HG02943 (cell line): ENCODE results near the gene RAP1GAP.

Source experiments
- ATAC-seq: cut with Tn5 transposase; IDR thresholded peaks from one replicate; pipeline ENCODE4 v1.9.1; 2021; ENCODE audit warnings: mild to moderate bottlenecking, low read depth, moderate library complexity; ENCODE audit not compliant: unreplicated experiment

The RAP1GAP gene

GRCh38 chr1:21559788-21560567 is 109.2 kb downstream of the RAP1GAP start:
- no peak for ATAC-seq

DNA sequence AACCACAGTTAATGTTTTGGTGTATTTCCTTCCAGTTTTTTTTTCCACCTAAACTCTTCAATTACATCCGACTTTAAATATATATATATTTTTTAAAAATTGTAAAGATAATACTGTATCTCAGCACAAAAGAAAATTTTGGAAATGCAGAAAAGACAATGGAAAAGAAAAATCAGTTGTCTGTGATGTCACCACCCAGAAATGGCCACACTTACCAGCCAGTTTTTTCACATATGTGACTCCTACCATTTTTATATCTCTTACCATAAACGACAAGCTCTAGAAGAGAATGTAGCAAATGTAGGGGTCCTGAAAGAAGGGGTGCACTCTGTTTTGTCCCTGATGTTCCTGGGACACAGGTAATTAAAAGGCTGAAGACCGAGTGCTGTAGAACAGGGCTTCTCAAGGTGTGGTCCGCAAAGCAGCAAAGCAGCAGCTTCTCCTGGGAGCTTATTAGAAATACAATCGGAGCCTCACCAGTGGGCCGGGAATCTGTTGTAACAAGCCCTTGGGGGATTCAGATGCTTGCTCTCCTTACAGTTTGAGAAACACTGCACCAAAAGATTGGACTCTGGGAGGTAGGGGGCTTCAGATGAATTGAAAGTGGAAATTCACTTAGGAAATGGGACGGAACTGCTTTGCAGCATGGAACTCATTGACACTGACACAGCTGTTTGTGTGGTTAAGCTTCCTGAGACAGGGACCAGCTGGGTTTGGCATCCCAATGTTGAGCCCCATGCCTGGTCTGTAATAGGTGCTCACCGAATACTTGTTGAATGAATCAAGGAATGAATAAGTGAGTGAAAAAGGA is 115.8 kb downstream of the RAP1GAP start:
- no peak for ATAC-seq

GRCh38 chr1:21552715-21553114 is 116.4 kb downstream of the RAP1GAP start:
- no peak for ATAC-seq

DNA sequence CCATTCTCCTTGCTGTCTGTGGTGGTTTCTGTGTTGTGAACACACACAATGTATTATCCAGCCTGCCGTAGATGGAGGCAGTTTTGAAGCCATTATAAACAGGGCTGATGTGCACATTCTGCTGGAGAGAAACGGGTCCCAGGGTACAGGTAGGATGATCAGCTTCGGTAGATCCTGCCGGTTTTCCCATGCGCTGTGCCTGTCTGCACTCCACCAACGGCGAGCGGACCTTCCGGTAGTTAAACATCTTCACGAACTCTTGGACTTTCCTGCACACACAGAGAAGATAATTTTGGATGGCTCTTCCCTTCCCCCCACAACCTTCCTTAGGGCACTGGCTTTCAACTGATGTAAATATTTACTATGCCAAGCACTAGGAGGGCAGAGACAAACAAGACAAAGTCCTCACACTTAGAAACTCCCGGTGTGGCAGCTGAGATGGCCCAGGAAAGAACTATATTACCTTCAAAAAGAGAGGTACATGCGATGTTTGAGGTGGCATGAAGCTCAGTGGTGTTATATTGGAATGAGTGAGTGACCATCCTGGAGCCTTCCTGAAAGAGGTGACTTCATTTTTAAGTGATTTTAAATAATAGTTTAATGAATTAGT is 118.2 kb downstream of the RAP1GAP start:
- ATAC-seq = no peak

GRCh38 chr1:21550097-21550496 is 119.1 kb downstream of the RAP1GAP start:
- no peak for ATAC-seq

DNA sequence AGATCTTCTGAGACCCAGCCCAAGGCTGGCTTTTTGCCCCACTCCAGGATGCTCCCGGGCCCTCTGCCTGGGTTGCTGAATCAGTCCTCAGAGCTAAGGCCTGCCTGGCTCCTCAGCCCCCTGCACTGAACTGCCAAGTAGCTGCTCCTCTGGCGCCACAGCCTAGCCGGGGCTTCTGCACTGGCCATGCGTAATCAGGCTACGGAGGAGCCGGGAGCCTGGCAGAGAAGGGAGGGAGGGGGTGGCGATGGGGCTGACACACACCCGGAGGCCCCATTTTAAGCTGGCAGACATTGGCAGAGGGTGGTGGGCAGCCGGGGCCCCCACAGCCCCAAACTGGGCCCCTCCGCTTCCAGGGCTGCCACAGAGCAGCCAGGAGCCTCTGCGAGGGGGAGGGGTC is 121.3 kb downstream of the RAP1GAP start:
- ATAC-seq = no peak
